Activated CD8-positive, alpha-beta memory T cell treated with anti-CD3 and anti-CD28 coated beads, Interleukin-2, amount 50 U/mL, for 1 hour (primary cell): ENCODE data around the gene ABCC11.
A peak's percentile ranks its signal among the peaks of the same experiment; 100 is the strongest.
"Not testable (repeated sequence)": the region's sequence is repeated elsewhere in the genome, so short reads cannot be mapped to it uniquely, and the experiment has no call there.

Experiments used
- DNase-seq: peaks from one replicate; pipeline ENCODE4 v3.0.0-alpha.2; 2020; ENCODE audit errors: extremely low read depth

ABCC11 gene

DNA sequence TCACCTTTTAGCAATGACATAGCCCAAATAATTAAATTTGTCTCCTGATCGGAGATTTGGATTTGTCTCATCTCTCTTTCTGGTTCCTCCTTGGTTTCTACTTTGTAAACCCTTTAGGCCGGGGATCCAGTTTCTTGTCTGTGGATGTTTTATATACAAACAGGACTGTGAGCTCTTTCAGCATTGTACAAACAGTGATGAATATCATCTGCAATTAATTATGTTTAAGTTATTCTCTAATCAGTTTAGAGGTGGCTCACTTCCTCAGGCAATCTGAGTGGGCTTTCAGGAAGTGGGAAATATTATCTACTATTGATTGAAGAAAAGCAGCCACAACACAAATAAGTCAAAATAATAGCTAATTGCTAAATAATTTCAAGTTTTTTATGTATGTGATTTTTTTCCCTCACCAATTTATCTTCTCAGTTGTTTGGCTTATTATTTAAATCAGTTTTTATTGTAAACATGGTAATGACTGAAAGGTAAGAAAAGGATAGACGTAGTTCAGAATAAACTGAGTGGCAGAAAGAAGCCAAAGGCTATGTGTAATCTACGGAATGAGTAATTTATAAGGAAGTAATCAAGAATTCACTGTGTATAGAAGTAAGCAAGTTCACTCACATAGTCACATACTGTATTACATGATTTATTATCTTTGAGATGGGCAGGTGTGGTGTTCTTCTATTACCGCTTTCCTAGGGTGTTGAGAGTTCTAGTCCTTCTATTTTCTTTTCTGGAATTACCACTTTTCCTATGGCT, 3.4 kb upstream of the ABCC11 start:
- no peak for DNase-seq

DNA sequence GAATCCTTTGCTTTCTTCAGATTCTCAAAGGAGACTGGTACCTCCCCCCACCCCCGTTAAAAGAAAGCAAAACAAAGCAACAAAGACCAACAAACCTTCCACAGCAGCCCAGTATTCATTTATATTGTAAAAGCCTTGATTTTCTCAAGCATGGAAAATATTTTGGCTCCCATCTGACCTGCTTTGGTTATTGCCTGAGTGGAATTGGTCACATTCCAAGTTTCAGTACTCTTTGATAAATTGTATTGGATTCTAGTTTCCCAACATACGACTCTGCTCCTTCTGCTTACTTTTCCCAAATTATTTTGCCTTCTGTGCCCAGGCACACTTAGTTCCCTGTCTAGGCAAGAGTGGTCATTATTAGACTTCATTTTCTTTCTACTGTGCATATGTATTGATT, 1.3 kb downstream of the ABCC11 start:
- DNase-seq, result no peak

GRCh38 chr16:48244863-48245195, 2.5 kb downstream of the ABCC11 start:
- no peak for DNase-seq

- peak; percentile 66 for DNase-seq
Measured at GRCh38 chr16:48244080-48244862, 3.1 kb downstream of the ABCC11 start, which contains the start of gene LONP2. Gene LONP2, plus strand, starts transcription at chr16:48244300. Its CDS starts 89 bp downstream, at chr16:48244389.

GRCh38 chr16:48240147-48240546, 7.2 kb downstream of the ABCC11 start:
- not testable (repeated sequence) for DNase-seq

DNA sequence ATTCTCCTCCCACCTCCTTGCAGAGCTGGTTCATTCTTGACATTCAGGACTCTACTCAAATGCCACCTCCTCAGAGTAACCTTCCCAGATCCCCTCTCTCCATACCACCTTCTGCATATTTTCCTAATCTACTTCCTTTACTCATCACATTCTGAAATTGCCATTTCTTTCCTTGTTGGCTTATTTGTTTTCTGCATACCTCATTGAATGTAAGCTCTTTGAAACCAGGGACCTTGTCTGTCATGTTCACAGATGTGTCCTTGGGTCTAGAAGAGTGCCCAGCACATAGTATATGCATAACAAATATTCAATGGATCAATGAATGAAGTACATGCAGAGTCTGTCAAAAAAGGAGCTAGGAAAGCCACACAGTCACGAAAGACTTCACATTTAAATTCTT, 11.1 kb downstream of the ABCC11 start:
- no peak for DNase-seq

- no peak for DNase-seq
Measured at GRCh38 chr16:48235556-48236136, 11.7 kb downstream of the ABCC11 start.

DNA sequence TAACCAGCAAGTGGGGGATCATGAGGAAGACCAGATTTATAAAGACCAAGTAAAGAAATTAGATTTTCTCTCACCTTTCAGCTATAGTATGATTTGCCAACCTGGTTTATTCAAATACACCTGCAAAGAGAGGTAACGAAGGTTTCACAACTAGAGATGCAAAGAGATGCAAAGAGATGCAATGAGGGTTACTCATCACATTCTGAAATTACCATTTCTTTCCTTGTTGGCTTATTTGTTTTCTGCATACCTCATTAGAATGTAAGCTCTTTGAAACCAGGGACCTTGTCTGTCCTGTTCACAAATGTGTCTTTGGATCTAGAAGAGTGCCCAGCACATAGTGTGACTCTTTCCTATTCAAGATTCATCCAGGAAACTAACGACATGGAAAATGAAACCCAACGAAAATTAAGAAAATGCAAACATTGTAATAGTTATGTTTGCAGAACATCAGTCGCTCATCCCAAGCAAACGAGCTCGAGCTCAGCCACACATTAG, 12.2 kb downstream of the ABCC11 start:
- DNase-seq, result no peak

DNA sequence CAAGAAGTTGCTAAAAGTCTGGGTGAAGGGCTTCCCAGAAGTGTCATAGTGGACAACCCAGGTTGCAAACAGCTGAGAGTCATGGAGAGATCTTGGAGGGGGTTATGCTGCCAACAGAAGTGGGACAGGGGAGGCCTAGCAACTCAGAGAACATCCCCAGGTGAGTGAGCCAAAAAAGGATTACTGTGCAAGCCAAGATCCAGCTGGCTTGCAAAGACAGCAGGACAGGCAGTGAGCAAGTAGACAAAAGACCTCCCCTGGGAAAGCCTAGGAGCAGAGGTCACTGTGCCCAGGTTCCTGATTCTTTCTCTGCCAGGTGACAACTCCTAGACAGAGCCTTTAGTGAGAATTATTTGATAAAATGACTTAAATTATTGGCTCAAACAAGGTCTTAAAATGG, 12.7 kb downstream of the ABCC11 start:
- no peak for DNase-seq

DNA sequence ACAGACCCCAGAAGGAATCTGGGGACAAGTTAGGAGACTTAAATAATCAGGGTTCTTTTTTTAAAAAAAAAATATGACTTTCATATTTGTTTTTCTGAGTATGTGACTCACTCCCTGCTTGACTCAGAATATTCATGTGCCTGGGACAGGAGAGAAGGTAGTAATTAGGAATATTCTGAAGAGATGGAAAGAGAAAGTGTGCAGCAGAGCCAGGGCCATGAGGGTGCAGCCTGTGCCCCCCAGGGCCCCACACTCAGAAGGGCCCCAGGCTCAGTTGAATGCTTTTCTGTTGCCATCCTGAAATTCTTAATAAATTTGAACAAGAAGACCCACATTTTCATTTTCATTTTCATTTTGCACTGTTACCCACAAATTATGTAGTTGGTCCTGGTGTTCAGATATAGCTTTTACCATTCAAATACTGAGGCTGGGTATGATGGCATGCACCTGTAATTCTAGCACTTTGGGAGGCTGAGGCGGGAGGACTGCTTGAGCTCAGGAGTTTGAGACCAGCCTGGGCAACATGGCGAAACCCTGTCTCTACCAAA, 14.8 kb downstream of the ABCC11 start:
- DNase-seq, result no peak

DNA sequence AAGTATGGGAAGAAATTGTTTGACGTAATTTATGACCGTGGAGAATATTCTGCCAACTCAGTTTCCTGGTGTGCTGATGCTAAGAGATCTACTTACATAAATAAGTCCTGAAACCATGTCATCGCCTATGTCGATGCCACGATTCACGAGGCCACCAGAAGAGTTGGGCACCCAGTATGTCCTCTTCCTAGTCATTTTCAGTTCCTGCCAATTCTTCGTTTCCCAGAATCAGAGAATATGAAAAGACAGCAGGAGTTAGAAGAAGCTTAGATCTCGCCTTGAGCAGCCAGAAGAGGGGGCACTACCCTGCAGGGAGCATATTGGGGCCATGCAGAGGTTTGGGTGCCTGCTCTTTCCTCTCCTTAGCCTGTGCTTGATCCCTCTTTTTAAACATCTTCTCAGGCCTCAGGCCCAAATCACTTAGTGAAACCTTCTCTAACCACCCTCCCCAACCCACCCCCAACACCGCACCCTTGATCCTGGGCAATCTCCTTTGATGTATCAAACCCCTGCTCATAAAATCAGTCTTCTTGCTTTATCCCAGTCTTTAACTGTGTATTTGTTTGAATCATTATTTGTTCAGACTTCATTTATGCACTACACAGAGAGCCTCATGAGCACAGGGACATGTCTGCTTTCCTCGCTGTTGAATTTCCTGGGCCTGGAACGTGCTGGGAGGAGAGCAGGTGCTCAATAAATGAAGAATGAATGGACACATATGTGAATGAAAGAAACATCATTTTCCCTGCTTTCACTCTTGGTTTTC, 15.4 kb downstream of the ABCC11 start:
- no peak for DNase-seq

- no peak for DNase-seq
Measured at GRCh38 chr16:48225456-48225855, 21.9 kb downstream of the ABCC11 start.

- no peak for DNase-seq
Measured at GRCh38 chr16:48223490-48223889, 23.8 kb downstream of the ABCC11 start.

- DNase-seq, result no peak
Measured at GRCh38 chr16:48220891-48221290, 26.4 kb downstream of the ABCC11 start.

DNA sequence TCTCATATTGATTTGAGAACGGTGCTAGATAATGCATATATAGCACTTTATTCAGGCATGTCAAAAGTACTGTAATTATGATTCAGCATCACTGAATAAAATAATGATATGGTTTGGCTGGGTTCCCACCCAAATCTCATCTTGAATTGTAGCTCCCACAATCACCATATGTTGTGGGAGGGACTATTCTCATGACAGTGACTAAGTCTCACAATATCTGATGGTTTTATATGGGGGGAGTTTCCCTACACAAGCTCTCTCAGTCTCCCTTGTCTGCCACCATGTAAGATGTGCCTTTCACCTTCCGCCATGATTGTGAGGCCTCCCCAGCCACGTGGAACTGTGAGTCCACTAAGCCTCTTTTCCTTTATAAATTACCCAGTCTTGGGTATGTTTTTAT, 28.9 kb downstream of the ABCC11 start:
- DNase-seq, result no peak

DNA sequence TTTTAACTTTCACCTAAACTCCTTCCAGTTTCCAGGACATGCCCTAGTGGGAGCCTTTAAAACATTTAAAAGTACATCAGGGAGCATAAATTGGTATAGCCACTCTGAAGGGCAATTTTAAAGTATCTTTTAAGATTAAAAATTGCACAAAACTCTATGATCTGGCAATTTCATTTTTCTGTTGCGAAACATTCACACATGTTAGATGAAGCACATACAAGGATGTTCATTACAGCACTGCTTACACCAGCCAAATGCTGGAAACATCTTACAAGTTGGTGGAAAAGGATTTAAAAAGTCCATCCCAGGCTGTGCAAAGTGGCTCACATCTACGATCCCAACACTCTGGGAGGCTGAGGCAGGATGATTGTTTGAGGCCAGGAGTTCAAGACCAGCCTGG, 29.6 kb downstream of the ABCC11 start:
- DNase-seq, result no peak

DNA sequence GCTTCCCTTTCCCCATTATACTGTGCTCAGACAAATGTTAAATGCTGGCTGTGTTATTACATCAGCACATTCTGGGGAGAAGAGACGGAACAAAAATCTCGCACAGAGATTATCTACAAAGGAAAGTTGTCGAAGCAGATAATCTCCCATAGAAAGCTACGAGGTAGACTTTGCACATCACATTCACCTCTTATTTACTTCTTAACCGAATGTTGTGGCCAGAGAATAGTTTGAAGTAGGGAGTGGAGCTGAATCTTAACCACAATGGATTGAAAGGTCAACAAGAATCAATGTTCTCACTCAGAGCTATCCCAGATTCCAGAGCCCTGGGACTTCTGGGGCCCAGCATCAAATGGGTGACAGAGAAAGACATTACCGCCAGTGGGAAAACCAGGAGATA, 31.6 kb downstream of the ABCC11 start:
- no peak for DNase-seq

DNA sequence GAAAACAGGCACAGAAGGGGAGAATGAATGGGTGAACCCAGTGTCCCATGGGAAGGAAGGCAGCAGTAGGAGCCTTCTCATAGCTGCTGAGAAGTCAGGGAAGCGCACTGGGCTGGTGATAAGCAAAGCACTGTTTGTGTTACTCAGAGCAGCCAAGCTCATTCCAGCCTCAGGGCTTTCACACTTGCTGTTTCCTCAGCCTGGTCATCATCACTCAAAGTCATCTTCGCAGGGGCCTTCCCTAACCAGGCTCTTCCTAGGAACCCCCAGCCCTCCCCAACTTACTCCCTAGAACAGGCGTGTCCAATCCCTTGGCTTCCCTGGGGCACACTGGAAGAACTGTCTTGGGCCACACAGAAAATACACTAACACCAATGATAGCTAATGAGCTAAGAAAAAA, 35.3 kb downstream of the ABCC11 start:
- no peak for DNase-seq

GRCh38 chr16:48210747-48211146, 36.6 kb downstream of the ABCC11 start:
- DNase-seq, result no peak

DNA sequence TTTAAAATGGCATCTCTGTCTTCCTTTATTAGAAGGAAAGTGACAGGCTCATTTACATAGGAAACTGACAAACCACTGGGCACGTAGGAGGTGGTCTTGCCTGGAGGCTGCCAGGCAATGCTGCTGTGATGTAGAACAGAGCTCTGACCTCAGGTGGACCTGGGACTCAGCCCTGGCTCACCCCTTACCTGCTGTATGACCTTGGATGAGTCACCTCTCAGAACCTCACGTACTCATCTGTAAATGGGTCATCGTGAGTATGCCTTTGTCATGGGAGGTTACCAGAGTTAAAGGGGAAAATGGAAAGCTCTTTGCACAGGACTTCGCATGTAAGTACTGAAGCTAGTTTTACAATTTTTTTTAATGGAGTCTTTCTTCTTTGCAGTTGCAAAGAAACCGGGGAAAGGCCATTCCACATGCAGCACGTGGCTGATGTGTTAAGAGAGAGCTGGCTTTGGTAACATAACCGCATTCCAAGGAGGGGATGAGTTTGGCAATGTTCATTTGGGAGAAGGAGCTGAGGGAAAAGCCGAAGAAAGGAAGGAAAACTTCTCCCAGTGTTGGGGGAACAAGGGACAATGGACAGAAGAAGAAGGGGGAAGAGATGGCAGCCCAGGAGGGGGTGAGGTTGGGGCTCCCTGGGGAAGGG, 40.6 kb downstream of the ABCC11 start:
- DNase-seq, result no peak

GRCh38 chr16:48204825-48205151, 42.6 kb downstream of the ABCC11 start:
- DNase-seq, result no peak
